ENCODE measurements around the gene LAMB4.

The LAMB4 gene

GRCh38 chr7:108112683-108113082 lies 17.5 kb downstream of the LAMB4 start:
- H3K27me3 ChIP-seq (ENCODE audit: control insufficient read depth in 1 of 2, insufficient read depth in 2 of 2, low read length in 2 of 2), result no peaks in the 10 kb centered on the region
- H3K4me3 ChIP-seq (ENCODE audit: low read depth in 1 of 2, low read length in 2 of 2), result no peak overlapping the region
- H3K4me1 ChIP-seq (ENCODE audit: control insufficient read depth in 1 of 2, insufficient read depth in 2 of 2, low read length in 2 of 2), result peaks cover 8 to 22% of the 10 kb centered on the region in 2 donors
- H3K27ac ChIP-seq (ENCODE audit: low read depth, low read length), result no peak overlapping the region
- H3K9me3 ChIP-seq (ENCODE audit: control insufficient read depth in 1 of 2, low read length in 2 of 2), result no peaks in the 10 kb centered on the region
- H3K36me3 ChIP-seq (ENCODE audit: control insufficient read depth in 1 of 2, insufficient read depth in 2 of 2, low read length in 2 of 2), result no peaks in the 10 kb centered on the region
- H3K9ac ChIP-seq (ENCODE audit: low read depth in 1 of 2, low read length in 2 of 2), result no peak overlapping the region

GRCh38 chr7:108109221-108109908 lies 20.8 kb downstream of the LAMB4 start:
- no peaks in the 10 kb centered on the region for H3K27me3 ChIP-seq (ENCODE audit: control insufficient read depth in 1 of 2, insufficient read depth in 2 of 2, low read length in 2 of 2)
- H3K27ac ChIP-seq (ENCODE audit: low read depth, low read length), result no peak overlapping the region
- no peak overlapping the region for H3K4me3 ChIP-seq (ENCODE audit: low read depth in 1 of 2, low read length in 2 of 2)
- H3K36me3 ChIP-seq (ENCODE audit: control insufficient read depth in 1 of 2, insufficient read depth in 2 of 2, low read length in 2 of 2), result no peaks in the 10 kb centered on the region
- peaks cover 17 to 29% of the 10 kb centered on the region in 2 donors for H3K4me1 ChIP-seq (ENCODE audit: control insufficient read depth in 1 of 2, insufficient read depth in 2 of 2, low read length in 2 of 2)
- H3K9me3 ChIP-seq (ENCODE audit: control insufficient read depth in 1 of 2, low read length in 2 of 2), result no peaks in the 10 kb centered on the region
- H3K9ac ChIP-seq (ENCODE audit: low read depth in 1 of 2, low read length in 2 of 2), result no peak overlapping the region

GRCh38 chr7:108108131-108108530 lies 22.0 kb downstream of the LAMB4 start:
- no peaks in the 10 kb centered on the region for H3K9me3 ChIP-seq (ENCODE audit: control insufficient read depth in 1 of 2, low read length in 2 of 2)
- no peak overlapping the region for H3K27ac ChIP-seq (ENCODE audit: low read depth, low read length)
- H3K4me1 ChIP-seq (ENCODE audit: control insufficient read depth in 1 of 2, insufficient read depth in 2 of 2, low read length in 2 of 2), result peaks cover 17 to 29% of the 10 kb centered on the region in 2 donors
- no peaks in the 10 kb centered on the region for H3K27me3 ChIP-seq (ENCODE audit: control insufficient read depth in 1 of 2, insufficient read depth in 2 of 2, low read length in 2 of 2)
- no peaks in the 10 kb centered on the region for H3K36me3 ChIP-seq (ENCODE audit: control insufficient read depth in 1 of 2, insufficient read depth in 2 of 2, low read length in 2 of 2)
- no peak overlapping the region for H3K4me3 ChIP-seq (ENCODE audit: low read depth in 1 of 2, low read length in 2 of 2)
- no peak overlapping the region for H3K9ac ChIP-seq (ENCODE audit: low read depth in 1 of 2, low read length in 2 of 2)

DNA sequence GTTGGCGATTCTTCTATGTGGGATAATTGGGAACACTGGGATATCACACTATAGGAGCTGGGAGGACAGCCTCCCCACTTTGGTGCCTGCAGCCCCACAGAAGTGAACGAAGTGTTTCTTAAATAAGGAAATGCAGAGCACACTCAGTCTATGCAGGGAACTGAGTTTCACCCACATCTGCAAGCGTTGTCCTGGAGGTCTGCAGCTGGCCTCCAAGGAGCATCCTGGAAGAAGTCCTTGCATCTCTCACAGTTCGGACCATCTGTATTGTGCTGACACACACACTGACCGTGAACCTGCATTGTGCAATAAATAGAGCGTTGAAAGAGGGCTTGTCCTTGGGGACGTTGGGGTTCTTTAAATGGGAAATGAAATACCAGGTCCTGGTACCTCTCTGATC lies 25.8 kb downstream of the LAMB4 start:
- no peak overlapping the region for H3K27ac ChIP-seq (ENCODE audit: low read depth, low read length)
- no peak overlapping the region for H3K4me3 ChIP-seq (ENCODE audit: low read depth in 1 of 2, low read length in 2 of 2)

GRCh38 chr7:108103558-108104298 lies 26.4 kb downstream of the LAMB4 start:
- Histone ChIP-seq H3K36me3 (ENCODE audit: control insufficient read depth in 1 of 2, insufficient read depth in 2 of 2, low read length in 2 of 2) (no peaks in the 10 kb centered on the region), H3K4me3 (ENCODE audit: low read depth in 1 of 2, low read length in 2 of 2) (no peak overlapping the region), H3K9me3 (ENCODE audit: control insufficient read depth in 1 of 2, low read length in 2 of 2) (no peaks in the 10 kb centered on the region), H3K27ac (ENCODE audit: low read depth, low read length) (no peak overlapping the region), H3K9ac (ENCODE audit: low read depth in 1 of 2, low read length in 2 of 2) (no peak overlapping the region), H3K4me1 (ENCODE audit: control insufficient read depth in 1 of 2, insufficient read depth in 2 of 2, low read length in 2 of 2) (peaks cover 13 to 16% of the 10 kb centered on the region in 2 donors), H3K27me3 (ENCODE audit: control insufficient read depth in 1 of 2, insufficient read depth in 2 of 2, low read length in 2 of 2) (no peaks in the 10 kb centered on the region)

More for the DNA sequence above, 25.8 kb downstream of the LAMB4 start:
- peaks cover 17 to 21% of the 10 kb centered on the region in 2 donors for H3K4me1 ChIP-seq (ENCODE audit: control insufficient read depth in 1 of 2, insufficient read depth in 2 of 2, low read length in 2 of 2)
- H3K9ac ChIP-seq (ENCODE audit: low read depth in 1 of 2, low read length in 2 of 2), result no peak overlapping the region
- no peaks in the 10 kb centered on the region for H3K27me3 ChIP-seq (ENCODE audit: control insufficient read depth in 1 of 2, insufficient read depth in 2 of 2, low read length in 2 of 2)
- H3K9me3 ChIP-seq (ENCODE audit: control insufficient read depth in 1 of 2, low read length in 2 of 2), result no peaks in the 10 kb centered on the region
- no peaks in the 10 kb centered on the region for H3K36me3 ChIP-seq (ENCODE audit: control insufficient read depth in 1 of 2, insufficient read depth in 2 of 2, low read length in 2 of 2)

- H3K27ac ChIP-seq (ENCODE audit: low read depth, low read length), result no peak overlapping the region
- H3K4me3 ChIP-seq (ENCODE audit: low read depth in 1 of 2, low read length in 2 of 2), result no peak overlapping the region
- H3K9me3 ChIP-seq (ENCODE audit: control insufficient read depth in 1 of 2, low read length in 2 of 2), result no peaks in the 10 kb centered on the region
- no peaks in the 10 kb centered on the region for H3K27me3 ChIP-seq (ENCODE audit: control insufficient read depth in 1 of 2, insufficient read depth in 2 of 2, low read length in 2 of 2)
- no peak overlapping the region for H3K9ac ChIP-seq (ENCODE audit: low read depth in 1 of 2, low read length in 2 of 2)
- peaks cover 8 to 10% of the 10 kb centered on the region in 2 donors for H3K4me1 ChIP-seq (ENCODE audit: control insufficient read depth in 1 of 2, insufficient read depth in 2 of 2, low read length in 2 of 2)
- no peaks in the 10 kb centered on the region for H3K36me3 ChIP-seq (ENCODE audit: control insufficient read depth in 1 of 2, insufficient read depth in 2 of 2, low read length in 2 of 2)
These were observed 27.4 kb downstream of the LAMB4 start for GRCh38 chr7:108102671-108103312.

DNA sequence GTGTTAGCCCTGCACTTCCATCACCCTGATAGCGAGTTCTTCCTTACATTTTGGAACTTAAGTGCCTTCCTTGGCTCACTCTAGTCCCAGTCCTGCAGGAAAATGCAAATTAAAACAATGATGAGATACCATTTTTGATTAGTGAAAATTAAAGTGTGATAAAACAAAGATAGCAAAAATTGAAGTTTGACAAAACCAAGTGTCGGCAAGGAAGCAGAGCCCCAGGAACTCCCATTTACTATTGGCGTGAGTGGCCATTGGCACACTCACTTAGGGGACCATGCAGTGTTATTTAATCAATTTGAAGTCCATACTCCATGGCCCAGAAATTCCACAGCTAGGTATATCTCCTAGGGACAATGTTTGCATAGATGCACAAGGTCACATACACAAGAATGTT lies 28.4 kb downstream of the LAMB4 start:
- H3K27me3 ChIP-seq (ENCODE audit: control insufficient read depth in 1 of 2, insufficient read depth in 2 of 2, low read length in 2 of 2), result no peaks in the 10 kb centered on the region
- H3K4me1 ChIP-seq (ENCODE audit: control insufficient read depth in 1 of 2, insufficient read depth in 2 of 2, low read length in 2 of 2), result no peaks in the 10 kb centered on the region
- H3K27ac ChIP-seq (ENCODE audit: low read depth, low read length), result no peak overlapping the region
- no peaks in the 10 kb centered on the region for H3K9me3 ChIP-seq (ENCODE audit: control insufficient read depth in 1 of 2, low read length in 2 of 2)
- H3K36me3 ChIP-seq (ENCODE audit: control insufficient read depth in 1 of 2, insufficient read depth in 2 of 2, low read length in 2 of 2), result no peaks in the 10 kb centered on the region
- no peak overlapping the region for H3K4me3 ChIP-seq (ENCODE audit: low read depth in 1 of 2, low read length in 2 of 2)
- H3K9ac ChIP-seq (ENCODE audit: low read depth in 1 of 2, low read length in 2 of 2), result no peak overlapping the region

GRCh38 chr7:108099713-108100112 lies 30.4 kb downstream of the LAMB4 start:
- no peak overlapping the region for H3K27ac ChIP-seq (ENCODE audit: low read depth, low read length)
- H3K27me3 ChIP-seq (ENCODE audit: control insufficient read depth in 1 of 2, insufficient read depth in 2 of 2, low read length in 2 of 2), result no peaks in the 10 kb centered on the region
- no peak overlapping the region for H3K9ac ChIP-seq (ENCODE audit: low read depth in 1 of 2, low read length in 2 of 2)
- H3K4me3 ChIP-seq (ENCODE audit: low read depth in 1 of 2, low read length in 2 of 2), result no peak overlapping the region
- H3K9me3 ChIP-seq (ENCODE audit: control insufficient read depth in 1 of 2, low read length in 2 of 2), result no peaks in the 10 kb centered on the region
- peaks cover 11 to 13% of the 10 kb centered on the region in 2 donors for H3K4me1 ChIP-seq (ENCODE audit: control insufficient read depth in 1 of 2, insufficient read depth in 2 of 2, low read length in 2 of 2)
- H3K36me3 ChIP-seq (ENCODE audit: control insufficient read depth in 1 of 2, insufficient read depth in 2 of 2, low read length in 2 of 2), result no peaks in the 10 kb centered on the region

- Histone ChIP-seq H3K36me3 (ENCODE audit: control insufficient read depth in 1 of 2, insufficient read depth in 2 of 2, low read length in 2 of 2) (no peaks in the 10 kb centered on the region), H3K9me3 (ENCODE audit: control insufficient read depth in 1 of 2, low read length in 2 of 2) (no peaks in the 10 kb centered on the region), H3K27ac (ENCODE audit: low read depth, low read length) (no peak overlapping the region), H3K4me3 (ENCODE audit: low read depth in 1 of 2, low read length in 2 of 2) (no peak overlapping the region), H3K27me3 (ENCODE audit: control insufficient read depth in 1 of 2, insufficient read depth in 2 of 2, low read length in 2 of 2) (no peaks in the 10 kb centered on the region), H3K4me1 (ENCODE audit: control insufficient read depth in 1 of 2, insufficient read depth in 2 of 2, low read length in 2 of 2) (peaks cover 12 to 15% of the 10 kb centered on the region in 2 donors), H3K9ac (ENCODE audit: low read depth in 1 of 2, low read length in 2 of 2) (no peak overlapping the region)
These were observed 32.5 kb downstream of the LAMB4 start for GRCh38 chr7:108097703-108098102.

DNA sequence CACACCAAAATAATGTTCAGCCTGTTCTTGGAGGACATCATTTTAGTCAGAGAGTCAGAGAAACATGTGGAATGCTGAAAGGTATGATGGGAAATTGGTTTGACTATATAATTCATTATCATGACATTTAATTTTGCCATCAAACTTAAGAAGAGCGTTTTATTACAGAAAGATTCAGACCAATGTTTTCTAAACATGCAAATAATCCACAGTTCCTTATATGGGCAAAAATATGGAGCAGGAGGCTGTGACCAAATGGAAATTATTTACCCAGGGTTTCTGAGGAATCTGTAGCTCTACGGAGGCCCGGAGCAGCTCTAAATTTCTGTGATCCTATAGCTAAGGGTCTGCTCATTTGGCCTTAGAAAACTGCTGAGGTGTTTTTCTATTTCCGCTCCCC lies 33.2 kb downstream of the LAMB4 start:
- H3K4me1 ChIP-seq (ENCODE audit: control insufficient read depth in 1 of 2, insufficient read depth in 2 of 2, low read length in 2 of 2), result peaks cover 12 to 15% of the 10 kb centered on the region in 2 donors
- H3K27ac ChIP-seq (ENCODE audit: low read depth, low read length), result no peak overlapping the region
- no peak overlapping the region for H3K9ac ChIP-seq (ENCODE audit: low read depth in 1 of 2, low read length in 2 of 2)
- no peaks in the 10 kb centered on the region for H3K9me3 ChIP-seq (ENCODE audit: control insufficient read depth in 1 of 2, low read length in 2 of 2)
- H3K27me3 ChIP-seq (ENCODE audit: control insufficient read depth in 1 of 2, insufficient read depth in 2 of 2, low read length in 2 of 2), result no peaks in the 10 kb centered on the region
- H3K4me3 ChIP-seq (ENCODE audit: low read depth in 1 of 2, low read length in 2 of 2), result no peak overlapping the region
- no peaks in the 10 kb centered on the region for H3K36me3 ChIP-seq (ENCODE audit: control insufficient read depth in 1 of 2, insufficient read depth in 2 of 2, low read length in 2 of 2)
